ENCODE data around the gene PRRX2. TPM values are rescaled to one million over a fixed set of nuclear protein-coding genes. Genes with fewer than 3 reads are reported as not detected.
"Not testable (repeated sequence)": the region's sequence is repeated elsewhere in the genome, so short reads cannot be mapped to it uniquely, and the experiment has no call there.

Gene PRRX2
- total RNA-seq, 1 experiment from 2014 or later, result not detected

GRCh38 chr9:129636343-129636742 lies 29.1 kb upstream of the PRRX2 start:
- DNase-seq (ENCODE audit: low read depth), result not testable (repeated sequence)

- DNase-seq (ENCODE audit: low read depth), result no peak
These were observed 28.3 kb upstream of the PRRX2 start for GRCh38 chr9:129637102-129637501.

- DNase-seq (ENCODE audit: low read depth), result no peak
These were observed 27.6 kb upstream of the PRRX2 start for GRCh38 chr9:129637673-129638439.

- DNase-seq (ENCODE audit: low read depth), result no peak
These were observed 26.3 kb upstream of the PRRX2 start for GRCh38 chr9:129639034-129639630.

GRCh38 chr9:129639756-129640085 lies 25.7 kb upstream of the PRRX2 start:
- DNase-seq (ENCODE audit: low read depth), result no peak

- DNase-seq (ENCODE audit: low read depth), result peak; percentile 48
These were observed 25.2 kb upstream of the PRRX2 start for GRCh38 chr9:129640086-129640870.

GRCh38 chr9:129640871-129641749 lies 24.3 kb upstream of the PRRX2 start:
- no peak for DNase-seq (ENCODE audit: low read depth)

GRCh38 chr9:129641750-129642585 lies 23.5 kb upstream of the PRRX2 start, which contains the start of gene ASB6:
Gene ASB6 (minus strand): TSS chr9:129642151. CDS start chr9:129641999, 152 bp downstream.
- DNase-seq (ENCODE audit: low read depth), result peak; percentile 94

GRCh38 chr9:129643706-129644105 lies 21.7 kb upstream of the PRRX2 start:
- no peak for DNase-seq (ENCODE audit: low read depth)

GRCh38 chr9:129644365-129644764 lies 21.1 kb upstream of the PRRX2 start:
- no peak for DNase-seq (ENCODE audit: low read depth)

GRCh38 chr9:129644902-129645301 lies 20.5 kb upstream of the PRRX2 start:
- no peak for DNase-seq (ENCODE audit: low read depth)

- no peak for DNase-seq (ENCODE audit: low read depth)
These were observed 19.2 kb upstream of the PRRX2 start for GRCh38 chr9:129646252-129646651.

GRCh38 chr9:129646654-129647053 lies 18.8 kb upstream of the PRRX2 start:
- DNase-seq (ENCODE audit: low read depth), result no peak

GRCh38 chr9:129647635-129648034 lies 17.8 kb upstream of the PRRX2 start:
- no peak for DNase-seq (ENCODE audit: low read depth)

GRCh38 chr9:129648092-129648763 lies 17.2 kb upstream of the PRRX2 start:
- no peak for DNase-seq (ENCODE audit: low read depth)

- no peak for DNase-seq (ENCODE audit: low read depth)
These were observed 16.7 kb upstream of the PRRX2 start for GRCh38 chr9:129648764-129649115.

GRCh38 chr9:129649726-129650679 lies 15.4 kb upstream of the PRRX2 start:
- DNase-seq (ENCODE audit: low read depth), result no peak

GRCh38 chr9:129650680-129651235 lies 14.7 kb upstream of the PRRX2 start:
- no peak for DNase-seq (ENCODE audit: low read depth)
